Sigmoid colon (tissue), 7 donors: ENCODE measurements around the gene CDC25A. TPM values are rescaled to one million over a fixed set of nuclear protein-coding genes. Genes with fewer than 3 reads are reported as not detected.
A peak's percentile ranks its signal among the peaks of the same experiment; 100 is the strongest.

ENCODE experiments used
- DNase-seq: peaks from one replicate; pipeline ENCODE4 v3.0.0-alpha.2; 2019
- H3K27ac ChIP-seq, 4 donors: fragments of 200-600 bp; sonication (generic); one replicate each; pipeline ENCODE4 v1.5.1; 2016 to 2019; ENCODE audit warnings: mild to moderate bottlenecking in 1 of 4
- H3K27me3 ChIP-seq, 3 donors: fragments of 200-600 bp; sonication (generic); one replicate each; pipeline ENCODE4 v1.5.1; 2019; ENCODE audit warnings: mild to moderate bottlenecking in 1 of 3
- H3K36me3 ChIP-seq, 4 donors: fragments of 200-600 bp; sonication (generic); one replicate each; pipeline ENCODE4 v1.5.1; 2016 to 2019
- H3K4me1 ChIP-seq, 4 donors: fragments of 200-600 bp; sonication (generic); one replicate each; pipeline ENCODE4 v1.5.1; 2017 to 2019
- H3K4me3 ChIP-seq, 4 donors: fragments of 200-600 bp; sonication (generic); one replicate each; pipeline ENCODE4 v1.5.1; 2017 to 2019; ENCODE audit warnings: mild to moderate bottlenecking in 2 of 4, moderate library complexity in 1 of 4
- H3K9me3 ChIP-seq, 4 donors: fragments of 200-600 bp in 3 of 4; sonication (generic) in 3 of 4; one replicate each; pipeline versions ENCODE4 v1.5.1 to v1.6.1; 2013 to 2019
- EP300 ChIP-seq, 4 donors: sonication (generic); formaldehyde crosslinking; IDR thresholded peaks; one replicate each; pipeline ENCODE4 v1.6.1; 2017; ENCODE audit warnings: antibody characterized with exemption in 4 of 4
- POLR2A ChIP-seq, 2 donors: fragments of 450-650 bp; IDR thresholded peaks; one replicate each; pipeline ENCODE4 v1.6.1; 2016; ENCODE audit warnings: antibody characterized with exemption in 2 of 2, mild to moderate bottlenecking in 2 of 2, moderate library complexity in 2 of 2
- POLR2AphosphoS5 ChIP-seq, 4 donors: sonication (generic); formaldehyde crosslinking; IDR thresholded peaks; one replicate each; pipeline ENCODE4 v1.6.1; 2017; ENCODE audit warnings: antibody characterized with exemption in 4 of 4
- WGBS, 2 donors: extraction: QIAGEN DNeasy Blood & Tissue Kit; methylation state at CpG; one replicate each; pipeline ENCODE4 v1.1.7; 2013; 5-methylcytosine and 5-hydroxymethylcytosine counted together
- intact Hi-C: fragments of 100-400 bp; cut with DNase I; formaldehyde crosslinking; loops from one replicate; pipeline ENCODE4 v1.15.1; 2023
- polyA plus RNA-seq, 3 donors: library from polyadenylated mRNA; stranded (reverse); fragments of 200-250 nt; gene quantifications; one replicate each; pipeline ENCODE4 v1.2.3, GENCODE V29; 2013
- total RNA-seq, 4 donors: library from RNA; depleted of rRNA; stranded (reverse); fragments of >200 nt; gene quantifications; one replicate each; pipeline ENCODE4 v1.1.0, GENCODE V29; 2016
- TF ChIP-seq, protein P1 (sequence below), 4 experiments: fragments of 450-650 bp in 3 of 4; fragments of 200-600 bp in 1 of 4; IDR thresholded peaks; one replicate each; pipeline ENCODE4 v1.5.1; 2016 to 2019; ENCODE audit warnings: antibody characterized with exemption in 4 of 4, mild to moderate bottlenecking in 3 of 4, moderate library complexity in 2 of 4
- donor health status: healthy with polysubstance abuse.
- donor health status: Bipolar disorder and iron deficiency.
- donor health status: healthy.

The CDC25A gene
- total and polyA plus RNA-seq, 7 donors, result 0.27 to 8.1 (median 2.6) TPM; not detected in 1

DNA sequence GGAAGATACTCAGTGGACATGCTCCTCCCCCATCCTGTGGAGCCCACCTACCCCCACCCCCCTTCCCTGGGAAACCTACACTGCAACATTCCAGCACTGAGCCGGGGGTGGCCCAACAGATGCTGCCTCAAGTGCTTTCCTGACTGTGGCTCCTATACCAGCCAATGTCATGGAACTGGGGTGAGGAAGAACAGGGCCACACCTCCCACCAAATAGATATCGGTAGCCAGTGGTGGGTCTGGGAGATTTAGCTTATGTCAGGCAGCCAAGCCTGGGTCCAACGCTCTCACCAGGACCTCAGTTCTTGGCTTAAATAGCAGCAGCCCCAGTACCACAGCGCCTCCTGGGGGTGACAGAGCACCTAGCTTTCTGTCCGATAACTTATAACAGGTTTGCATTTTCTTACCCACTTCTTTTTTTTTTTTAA lies 30.3 kb downstream of the CDC25A start:
- Histone ChIP-seq H3K9me3 (no peaks in the 10 kb centered on the region), H3K27me3 (no peaks in the 10 kb centered on the region)
- intact Hi-C loops, result no loop called here

DNA sequence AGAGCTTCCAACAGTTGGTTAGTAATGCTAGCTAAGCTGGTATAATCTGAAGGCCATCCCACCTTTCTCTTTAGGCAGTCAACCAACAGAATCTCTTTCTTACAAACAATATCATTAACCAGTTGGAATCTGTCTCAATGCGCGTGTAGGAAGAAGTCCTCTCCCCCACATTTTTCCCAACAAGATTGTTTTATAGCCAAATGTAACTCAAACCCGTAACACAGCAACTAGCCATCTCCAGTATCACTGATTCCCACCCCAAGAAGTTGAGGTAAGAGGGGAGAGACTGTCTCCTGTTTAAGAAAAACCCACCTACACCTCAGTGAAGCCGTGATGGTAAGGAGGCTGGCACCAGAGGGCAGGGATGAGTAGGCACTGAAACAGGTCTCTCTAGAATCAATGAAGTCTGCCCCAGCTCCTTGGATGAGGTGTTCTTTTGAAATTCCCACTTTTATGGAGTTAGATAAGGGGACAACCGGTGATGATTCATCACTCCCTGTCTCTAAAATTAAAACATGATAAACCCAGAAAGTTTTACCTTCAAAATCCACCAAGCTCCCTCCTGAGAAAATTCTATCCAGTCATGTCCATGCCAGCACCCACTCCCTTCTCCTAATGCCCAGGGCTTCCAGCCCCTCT lies 30.9 kb downstream of the CDC25A start:
- intact Hi-C loops, result no loop called here
- no peak overlapping the region for H3K27ac ChIP-seq
- no peaks in the 10 kb centered on the region for H3K9me3 ChIP-seq
- no peaks in the 10 kb centered on the region for H3K36me3 ChIP-seq
- WGBS, 2 donors, result 79 to 90% methylated on average over 5 of the region's 5 CpGs
- no peak for DNase-seq
- TF ChIP-seq, protein P1, sequence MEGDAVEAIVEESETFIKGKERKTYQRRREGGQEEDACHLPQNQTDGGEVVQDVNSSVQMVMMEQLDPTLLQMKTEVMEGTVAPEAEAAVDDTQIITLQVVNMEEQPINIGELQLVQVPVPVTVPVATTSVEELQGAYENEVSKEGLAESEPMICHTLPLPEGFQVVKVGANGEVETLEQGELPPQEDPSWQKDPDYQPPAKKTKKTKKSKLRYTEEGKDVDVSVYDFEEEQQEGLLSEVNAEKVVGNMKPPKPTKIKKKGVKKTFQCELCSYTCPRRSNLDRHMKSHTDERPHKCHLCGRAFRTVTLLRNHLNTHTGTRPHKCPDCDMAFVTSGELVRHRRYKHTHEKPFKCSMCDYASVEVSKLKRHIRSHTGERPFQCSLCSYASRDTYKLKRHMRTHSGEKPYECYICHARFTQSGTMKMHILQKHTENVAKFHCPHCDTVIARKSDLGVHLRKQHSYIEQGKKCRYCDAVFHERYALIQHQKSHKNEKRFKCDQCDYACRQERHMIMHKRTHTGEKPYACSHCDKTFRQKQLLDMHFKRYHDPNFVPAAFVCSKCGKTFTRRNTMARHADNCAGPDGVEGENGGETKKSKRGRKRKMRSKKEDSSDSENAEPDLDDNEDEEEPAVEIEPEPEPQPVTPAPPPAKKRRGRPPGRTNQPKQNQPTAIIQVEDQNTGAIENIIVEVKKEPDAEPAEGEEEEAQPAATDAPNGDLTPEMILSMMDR (IDR thresholded peaks at IDR 0.05), result no peak
- TF ChIP-seq EP300 (IDR thresholded peaks at IDR 0.05) (no peak), POLR2AphosphoS5 (IDR thresholded peaks at IDR 0.05) (no peak), POLR2A (IDR thresholded peaks at IDR 0.05) (no peak)
- H3K4me1 ChIP-seq, result no peaks in the 10 kb centered on the region
- no peaks in the 10 kb centered on the region for H3K27me3 ChIP-seq
- no peak overlapping the region for H3K4me3 ChIP-seq

More for the DNA sequence above, 30.3 kb downstream of the CDC25A start:
- Histone ChIP-seq H3K36me3 (no peaks in the 10 kb centered on the region), H3K4me1 (no peaks in the 10 kb centered on the region), H3K4me3 (no peak overlapping the region), H3K27ac (no peak overlapping the region)
- DNase-seq, result peak; percentile 80
- WGBS, 2 donors, result 74 to 79% methylated on average over 5 of the region's 5 CpGs
- no peak for TF ChIP-seq POLR2A (IDR thresholded peaks at IDR 0.05)
- TF ChIP-seq, protein P1 (IDR thresholded peaks at IDR 0.05), result peak in 3 of 4 experiments; percentile 29 to 72 (median 46)

- TF ChIP-seq EP300 (IDR thresholded peaks at IDR 0.05) (no peak), POLR2A (IDR thresholded peaks at IDR 0.05) (no peak), POLR2AphosphoS5 (IDR thresholded peaks at IDR 0.05) (no peak)
- TF ChIP-seq, protein P1 (IDR thresholded peaks at IDR 0.05), result no peak
- Histone ChIP-seq H3K27ac (no peak overlapping the region), H3K4me1 (peaks cover 0 to 8% (median 4%) of the 10 kb centered on the region in 4 donors), H3K36me3 (no peaks in the 10 kb centered on the region), H3K9me3 (no peaks in the 10 kb centered on the region), H3K27me3 (no peaks in the 10 kb centered on the region), H3K4me3 (no peak overlapping the region)
- intact Hi-C loops, result no loop called here
- no peak for DNase-seq
- 73 to 80% methylated on average over 2 of the region's 2 CpGs for WGBS, 2 donors
Observed at GRCh38 chr3:48156163-48156562, 32.1 kb downstream of the CDC25A start.

DNA sequence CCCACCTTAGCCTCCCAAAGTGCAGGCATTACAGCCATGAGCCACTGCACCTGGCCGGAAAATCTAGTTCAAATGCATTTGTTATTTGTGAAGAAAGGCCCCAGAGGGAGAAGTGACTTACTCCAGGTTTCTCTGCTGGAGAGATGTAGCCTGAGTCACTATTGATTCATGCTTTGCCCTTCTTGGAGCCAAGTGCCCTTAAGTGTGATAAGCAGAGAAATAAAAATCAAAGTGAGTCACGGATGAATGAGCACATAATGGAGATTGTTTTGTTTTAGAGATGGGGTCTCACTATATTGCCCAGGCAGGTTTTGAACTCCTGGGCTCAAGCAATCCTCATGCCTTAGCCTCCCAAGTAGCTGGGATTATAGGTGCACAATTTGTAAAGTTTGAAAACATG lies 33.1 kb downstream of the CDC25A start:
- H3K9me3 ChIP-seq, result no peaks in the 10 kb centered on the region
- intact Hi-C loops, result no loop called here

More for the DNA sequence above, 33.1 kb downstream of the CDC25A start:
- H3K27ac ChIP-seq, result no peak overlapping the region
- peaks cover 0 to 13% (median 6%) of the 10 kb centered on the region in 4 donors for H3K4me1 ChIP-seq
- no peaks in the 10 kb centered on the region for H3K36me3 ChIP-seq
- no peaks in the 10 kb centered on the region for H3K27me3 ChIP-seq
- 49 to 75% methylated on average over 2 of the region's 2 CpGs for WGBS, 2 donors
- TF ChIP-seq POLR2A (IDR thresholded peaks at IDR 0.05) (no peak), EP300 (IDR thresholded peaks at IDR 0.05) (no peak), POLR2AphosphoS5 (IDR thresholded peaks at IDR 0.05) (no peak)
- TF ChIP-seq, protein P1 (IDR thresholded peaks at IDR 0.05), result no peak
- DNase-seq, result no peak
- no peak overlapping the region for H3K4me3 ChIP-seq
